Naive thymus-derived CD8-positive, alpha-beta T cell (primary cell): ENCODE measurements around the gene CCDC40. TPM values are rescaled to one million over a fixed set of nuclear protein-coding genes. Genes with fewer than 3 reads are reported as not detected.
A peak's percentile ranks its signal among the peaks of the same experiment; 100 is the strongest.

ENCODE experiments used
- ATAC-seq, 2 donors: fragments of 150-1000 bp; cut with Tn5 transposase in 1 of 2; sonication (Bioruptor Pico), chemical (Tn5 transposase) in 1 of 2; 1 replicate in 1 of 2; 2 replicates in 1 of 2; pipeline ENCODE4 v1.10.0; 2021; ENCODE audit warnings: mild to moderate bottlenecking in 2 of 2, moderate library complexity in 2 of 2
- POLR2A ChIA-PET: fragments of 350-600 bp; sonication (Branson Sonifier 250); formaldehyde crosslinking; loops from one replicate; lab custom pipeline; 2021; ENCODE audit warnings: antibody characterized with exemption; lab: Charles Lee
- DNase-seq, 10 donors: peaks; one replicate each; pipeline versions ENCODE4 v3.0.0 to v3.0.0-alpha.2; 2020 to 2022
- H3K27ac Mint-ChIP-seq, 10 donors: one replicate each; pipeline ENCODE4 v1.8.0; 2020 to 2022; ENCODE audit warnings: mild to moderate bottlenecking in 10 of 10, mixed read lengths in 10 of 10, moderate library complexity in 4 of 10, inconsistent platforms in 1 of 10
- H3K27me3 Mint-ChIP-seq, 5 donors: one replicate each; pipeline ENCODE4 v1.8.0; 2021 to 2022; ENCODE audit warnings: mixed read lengths in 5 of 5
- H3K36me3 Mint-ChIP-seq, 3 donors: one replicate each; pipeline ENCODE4 v1.8.0; 2020 to 2022; ENCODE audit warnings: mixed read lengths in 3 of 3, mild to moderate bottlenecking in 2 of 3, inconsistent platforms in 1 of 3
- H3K4me1 Mint-ChIP-seq, 4 donors: one replicate each; pipeline ENCODE4 v1.8.0; 2021 to 2022; ENCODE audit warnings: mixed read lengths in 4 of 4
- H3K4me3 Mint-ChIP-seq, 10 donors: one replicate each; pipeline ENCODE4 v1.8.0; 2020 to 2022; ENCODE audit warnings: mild to moderate bottlenecking in 10 of 10, mixed read lengths in 10 of 10, moderate library complexity in 6 of 10, inconsistent platforms in 1 of 10
- H3K9me3 Mint-ChIP-seq, 9 donors: one replicate each; pipeline ENCODE4 v1.8.0; 2020 to 2022; ENCODE audit warnings: mixed read lengths in 9 of 9, mild to moderate bottlenecking in 3 of 9, inconsistent platforms in 1 of 9, moderate library complexity in 1 of 9
- polyA plus RNA-seq, 3 donors: library from polyadenylated mRNA; unstranded; fragments of 300-500 nt; fragmentation: Illumina TruSeq; gene quantifications; one replicate each; pipeline ENCODE4 v1.2.3, GENCODE V29; 2021
- total RNA-seq, 8 experiments: library from RNA in 2 of 8; stranded (reverse) in 2 of 8; gene quantifications; one replicate each; pipeline ENCODE4 v1.2.3 and lab custom pipeline; 2021 to 2026

CCDC40 gene
- total and polyA plus RNA-seq, 5 experiments from 2014 or later: 0.37 to 4.8 (median 4.2) TPM; not detected in 2

DNA sequence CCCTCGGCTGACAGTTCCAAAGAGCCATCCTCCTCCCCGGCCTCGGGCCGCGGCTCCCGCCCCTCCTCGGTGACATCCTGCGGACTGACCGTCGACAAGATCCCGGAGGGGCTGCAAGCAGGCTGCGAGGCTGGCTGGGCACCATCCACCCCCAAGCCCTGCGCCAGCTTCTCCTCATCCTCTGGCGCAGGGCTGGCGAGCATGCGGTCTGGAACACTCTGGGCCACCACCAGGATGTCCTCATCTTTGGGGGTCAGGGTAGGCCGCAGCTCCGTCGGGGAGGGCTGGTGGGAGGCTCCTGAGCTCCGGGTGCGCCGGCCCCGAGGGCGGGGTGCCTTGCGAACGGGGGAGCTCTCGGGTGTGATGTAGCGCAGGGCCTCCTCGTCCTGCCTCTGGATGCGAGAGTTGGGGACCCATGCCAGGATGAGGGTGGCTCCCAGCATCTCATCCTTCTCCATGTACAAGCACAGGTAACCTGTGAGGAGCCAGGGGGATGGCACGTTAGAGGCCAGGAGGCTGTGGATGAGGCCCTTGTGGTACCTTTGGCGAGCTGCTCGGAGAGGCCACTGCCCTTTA, 26.1 kb upstream of the CCDC40 start:
- no peak for DNase-seq
- POLR2A ChIA-PET: interaction anchor here (4.7 kb wide), 1 partner anchor 13 kb away, joined by 24 read pairs; no protein-coding TSS in a partner anchor

DNA sequence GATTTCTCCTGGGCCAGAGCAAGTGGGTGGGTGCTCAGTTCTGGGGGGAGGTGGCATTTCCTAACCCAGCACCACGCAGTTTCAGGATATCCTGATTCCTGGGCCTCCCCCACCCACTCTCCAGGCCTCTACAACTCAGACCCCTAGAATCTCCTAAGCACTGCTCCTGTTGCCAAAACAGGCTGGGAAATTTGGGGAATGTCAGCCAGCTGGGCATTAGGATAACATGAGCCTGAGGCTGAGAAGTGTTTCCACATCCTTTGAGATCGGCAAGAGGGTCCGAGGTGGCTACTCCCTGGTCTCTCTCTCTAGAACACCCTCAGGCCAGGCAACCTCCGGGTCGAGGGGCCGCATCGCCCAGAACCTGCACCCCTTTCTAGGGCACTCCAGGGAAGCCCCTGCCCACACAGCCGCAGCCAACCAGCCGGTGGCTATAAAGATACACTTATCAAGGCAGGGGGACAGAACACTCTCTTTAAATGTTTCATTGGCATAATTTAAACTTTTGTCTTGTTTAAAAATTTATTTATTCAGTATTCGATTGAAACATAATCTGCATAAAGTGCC, 24.4 kb upstream of the CCDC40 start:
- H3K9me3 Mint-ChIP-seq: no peaks in the 10 kb centered on the region
- no peak overlapping the region for H3K27ac Mint-ChIP-seq
- peaks cover 0 to 4% (median 2%) of the 10 kb centered on the region in 4 donors for H3K4me1 Mint-ChIP-seq
- peaks cover 0 to 5% (median 2%) of the 10 kb centered on the region in 3 donors for H3K36me3 Mint-ChIP-seq
- no peak overlapping the region for H3K4me3 Mint-ChIP-seq
- ATAC-seq: no peak
- no peak for DNase-seq
- POLR2A ChIA-PET: no interaction called here
- no peaks in the 10 kb centered on the region for H3K27me3 Mint-ChIP-seq

More for the DNA sequence above, 26.1 kb upstream of the CCDC40 start:
- Mint-ChIP-seq H3K4me3 (no peak overlapping the region), H3K36me3 (peaks cover 0 to 5% (median 2%) of the 10 kb centered on the region in 3 donors), H3K27ac (no peak overlapping the region), H3K27me3 (no peaks in the 10 kb centered on the region), H3K4me1 (peaks cover 6 to 11% (median 10%) of the 10 kb centered on the region in 4 donors), H3K9me3 (no peaks in the 10 kb centered on the region)
- no peak for ATAC-seq

DNA sequence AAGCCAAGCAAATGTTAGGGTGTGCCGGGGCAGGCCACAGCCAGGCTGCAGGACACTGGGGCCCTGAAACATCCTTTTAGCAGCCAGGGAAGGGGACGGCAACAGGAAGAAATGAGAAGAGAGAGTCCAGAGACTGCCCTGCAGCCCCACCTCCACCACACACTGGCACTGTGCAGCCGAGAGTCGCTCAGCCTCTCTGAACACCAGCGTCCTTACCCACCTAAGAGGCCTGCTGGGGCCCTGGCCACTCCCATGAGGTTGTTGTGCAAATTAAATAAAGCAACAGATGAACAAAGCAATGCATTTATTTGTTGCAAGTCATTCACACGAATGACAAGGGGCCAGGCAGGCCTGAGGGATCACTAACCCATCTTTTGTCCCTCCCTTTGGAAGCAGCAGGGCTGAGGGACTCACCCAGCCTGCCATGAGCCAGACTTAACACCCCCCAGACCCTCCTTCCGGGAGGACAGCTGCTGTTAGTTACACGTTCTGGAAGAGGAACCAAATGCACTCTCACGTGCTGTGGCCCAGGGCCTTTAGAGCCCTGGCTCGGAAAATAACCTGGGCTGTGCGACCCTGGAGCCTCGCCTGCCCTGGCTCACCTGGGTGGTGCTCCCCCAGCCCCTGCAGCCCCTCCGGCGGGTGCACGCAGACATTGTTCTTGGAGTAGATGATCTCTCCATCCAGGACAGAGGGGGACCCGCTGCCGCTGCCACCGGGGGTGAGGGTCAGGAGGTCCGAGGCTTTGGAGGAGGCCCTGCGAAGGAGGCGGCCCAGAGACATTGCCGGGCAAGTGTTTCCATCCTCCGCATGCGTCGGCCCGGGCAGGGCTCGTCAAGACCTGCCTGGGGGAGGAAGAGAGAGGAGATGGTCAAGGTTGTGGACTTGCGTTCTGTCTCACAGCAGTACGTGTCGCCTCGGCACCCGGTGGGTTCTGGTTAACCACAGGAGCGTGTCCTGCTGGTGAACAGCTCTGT, 23.4 kb upstream of the CCDC40 start:
- POLR2A ChIA-PET: no interaction called here

DNA sequence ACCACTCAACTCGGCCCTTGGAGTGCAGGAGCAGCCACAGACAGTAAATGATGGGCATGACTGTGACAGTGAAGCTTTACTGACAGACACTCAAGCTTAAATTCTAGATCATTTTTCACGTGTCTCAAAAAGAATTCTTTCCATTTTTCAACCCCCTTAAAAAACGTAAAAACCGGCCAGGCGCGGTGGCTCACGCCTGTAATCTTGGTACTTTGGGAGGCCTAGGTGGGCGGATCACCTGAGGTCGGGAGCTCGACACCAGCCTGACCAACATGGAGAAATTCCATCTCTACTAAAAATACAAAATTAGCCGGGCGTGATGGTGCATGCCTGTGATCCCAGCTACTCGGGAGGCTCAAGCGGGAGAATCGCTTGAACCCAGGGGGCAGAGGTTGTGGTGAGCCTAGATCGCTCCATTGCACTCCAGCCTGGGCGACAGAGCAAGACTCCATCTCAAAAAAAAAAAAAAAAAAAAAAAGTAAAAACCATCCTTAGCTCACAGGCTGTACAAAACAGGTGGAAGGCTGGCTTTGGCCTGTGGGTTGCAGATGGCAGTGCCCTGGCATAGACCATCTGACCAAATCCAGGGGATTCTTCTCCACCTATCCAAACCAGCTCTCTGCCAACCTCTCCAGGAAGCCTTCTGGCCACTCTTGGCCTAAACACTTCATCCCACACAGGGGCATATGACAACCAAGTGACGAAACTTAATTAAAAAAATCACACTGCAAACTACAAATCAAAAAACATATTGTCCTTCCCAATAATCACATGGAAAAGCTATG, 19.0 kb upstream of the CCDC40 start:
- DNase-seq (no peak), ATAC-seq (no peak)
- no peaks in the 10 kb centered on the region for H3K9me3 Mint-ChIP-seq
- peaks cover 0 to 5% (median 2%) of the 10 kb centered on the region in 3 donors for H3K36me3 Mint-ChIP-seq
- POLR2A ChIA-PET: interaction anchor here (0.7 kb wide), 1 partner anchor 45 kb away, joined by 4 read pairs; no protein-coding TSS in a partner anchor
- H3K4me1 Mint-ChIP-seq: no peaks in the 10 kb centered on the region
- no peak overlapping the region for H3K4me3 Mint-ChIP-seq
- no peak overlapping the region for H3K27ac Mint-ChIP-seq
- H3K27me3 Mint-ChIP-seq: no peaks in the 10 kb centered on the region

More for the DNA sequence above, 23.4 kb upstream of the CCDC40 start:
- Mint-ChIP-seq H3K4me1 (peaks cover 0 to 4% (median 2%) of the 10 kb centered on the region in 4 donors), H3K9me3 (no peaks in the 10 kb centered on the region), H3K27me3 (no peaks in the 10 kb centered on the region), H3K27ac (peak overlapping the region in 1 of 10 donors; percentile 1), H3K36me3 (peaks cover 0 to 5% (median 2%) of the 10 kb centered on the region in 3 donors), H3K4me3 (no peak overlapping the region)
- ATAC-seq (no peak), DNase-seq (no peak)

DNA sequence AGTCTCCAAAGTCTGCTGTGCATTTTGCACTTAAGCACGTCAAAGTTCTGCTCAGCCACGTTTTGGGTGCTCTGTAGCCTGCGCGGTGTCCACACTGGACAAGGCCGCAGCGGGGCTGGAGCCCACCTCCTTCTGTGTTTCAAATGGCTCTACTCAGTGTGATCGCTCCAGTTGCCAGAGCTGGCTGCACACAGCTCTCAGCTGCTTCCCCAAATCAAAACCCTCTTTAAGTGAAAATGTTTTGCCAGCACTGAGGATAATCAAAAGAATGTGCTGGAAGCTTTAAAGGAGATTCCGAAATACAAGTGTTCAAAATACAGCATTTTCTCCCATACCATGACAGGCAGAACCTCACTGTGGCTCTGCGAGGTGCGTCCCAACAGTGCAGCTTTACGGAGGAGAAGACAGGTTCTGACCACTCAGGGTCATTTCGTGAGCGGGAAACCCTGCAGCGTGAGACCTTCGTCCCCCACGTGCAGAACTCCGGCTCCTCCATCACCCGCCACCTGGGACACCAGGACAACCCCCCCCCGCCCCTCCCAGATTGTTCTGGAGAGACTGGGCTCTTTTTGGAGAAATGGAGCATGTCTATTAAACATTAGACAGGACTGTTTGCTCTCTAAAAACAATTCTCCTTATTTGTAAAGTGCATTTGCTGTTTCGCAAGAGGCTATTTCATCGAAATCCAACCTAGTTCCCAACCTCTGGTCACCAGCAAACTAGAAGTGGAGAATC, 17.4 kb upstream of the CCDC40 start:
- Mint-ChIP-seq H3K4me1 (no peaks in the 10 kb centered on the region), H3K4me3 (no peak overlapping the region), H3K27ac (no peak overlapping the region), H3K36me3 (peaks cover 0 to 2% (median 0%) of the 10 kb centered on the region in 3 donors), H3K27me3 (no peaks in the 10 kb centered on the region), H3K9me3 (no peaks in the 10 kb centered on the region)
- no peak for DNase-seq
- no peak for ATAC-seq
- POLR2A ChIA-PET: no interaction called here

DNA sequence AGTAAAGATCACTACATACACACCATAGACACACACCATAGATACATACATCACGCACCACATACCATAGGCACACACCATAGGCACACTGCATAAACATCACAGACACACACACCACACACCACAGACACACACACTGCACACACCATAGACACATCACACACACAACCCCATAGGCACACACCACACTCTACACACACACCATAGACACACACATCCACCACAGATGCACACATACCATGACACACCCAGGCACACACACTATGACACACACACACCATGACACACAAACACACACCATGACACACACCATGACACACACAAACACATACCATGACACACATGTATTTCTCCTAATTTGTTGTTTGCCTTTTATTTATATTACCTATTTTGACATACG, 14.8 kb upstream of the CCDC40 start:
- no peaks in the 10 kb centered on the region for H3K4me1 Mint-ChIP-seq
- no peak overlapping the region for H3K4me3 Mint-ChIP-seq
- DNase-seq (no peak), ATAC-seq (no peak)
- H3K9me3 Mint-ChIP-seq: no peaks in the 10 kb centered on the region
- H3K27ac Mint-ChIP-seq: no peak overlapping the region
- H3K27me3 Mint-ChIP-seq: no peaks in the 10 kb centered on the region
- no peaks in the 10 kb centered on the region for H3K36me3 Mint-ChIP-seq
- POLR2A ChIA-PET: interaction anchor here (0.6 kb wide), 1 partner anchor 137 kb away, joined by 3 read pairs; no protein-coding TSS in a partner anchor

DNA sequence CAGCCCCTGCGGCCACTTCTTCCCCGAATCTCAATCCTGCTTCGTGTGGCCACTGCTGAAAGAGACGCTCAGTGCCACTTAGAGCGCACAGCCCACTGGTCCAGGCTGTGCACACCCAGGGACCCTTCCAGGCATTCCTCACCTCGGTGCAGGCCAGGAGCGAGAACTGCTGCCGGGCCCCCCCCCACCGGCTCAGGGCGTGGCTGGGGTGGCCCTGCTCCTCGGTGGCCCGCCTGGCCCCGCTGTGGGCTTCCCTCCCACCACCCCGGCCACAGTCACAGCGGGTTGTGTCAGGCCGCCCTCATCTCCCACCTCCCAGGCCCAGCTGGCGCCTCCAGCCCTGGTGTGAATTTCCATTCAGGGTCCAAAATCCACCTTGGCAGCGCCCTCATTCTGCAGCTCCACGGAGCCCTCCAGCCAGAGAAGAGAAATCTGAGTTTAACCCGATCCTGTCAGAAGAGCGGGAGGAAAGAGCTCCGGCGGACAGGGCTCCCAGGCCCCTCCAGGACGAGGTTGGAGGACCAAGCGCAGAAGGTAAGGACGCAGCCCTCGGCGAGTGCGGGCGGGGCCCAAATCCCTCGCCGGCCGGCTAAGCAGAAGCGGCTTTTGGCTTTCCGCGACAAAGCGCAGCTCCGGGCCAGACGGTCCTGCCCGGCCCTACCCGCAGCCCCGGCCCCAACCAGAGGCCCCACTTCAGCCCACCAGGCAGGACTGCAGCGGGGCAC, 12.8 kb upstream of the CCDC40 start:
- no peak for DNase-seq
- Mint-ChIP-seq H3K27ac (no peak overlapping the region), H3K9me3 (no peaks in the 10 kb centered on the region), H3K4me1 (peaks cover 0 to 1% (median 0%) of the 10 kb centered on the region in 4 donors), H3K4me3 (no peak overlapping the region), H3K27me3 (no peaks in the 10 kb centered on the region), H3K36me3 (no peaks in the 10 kb centered on the region)
- POLR2A ChIA-PET: no interaction called here
- ATAC-seq: no peak

DNA sequence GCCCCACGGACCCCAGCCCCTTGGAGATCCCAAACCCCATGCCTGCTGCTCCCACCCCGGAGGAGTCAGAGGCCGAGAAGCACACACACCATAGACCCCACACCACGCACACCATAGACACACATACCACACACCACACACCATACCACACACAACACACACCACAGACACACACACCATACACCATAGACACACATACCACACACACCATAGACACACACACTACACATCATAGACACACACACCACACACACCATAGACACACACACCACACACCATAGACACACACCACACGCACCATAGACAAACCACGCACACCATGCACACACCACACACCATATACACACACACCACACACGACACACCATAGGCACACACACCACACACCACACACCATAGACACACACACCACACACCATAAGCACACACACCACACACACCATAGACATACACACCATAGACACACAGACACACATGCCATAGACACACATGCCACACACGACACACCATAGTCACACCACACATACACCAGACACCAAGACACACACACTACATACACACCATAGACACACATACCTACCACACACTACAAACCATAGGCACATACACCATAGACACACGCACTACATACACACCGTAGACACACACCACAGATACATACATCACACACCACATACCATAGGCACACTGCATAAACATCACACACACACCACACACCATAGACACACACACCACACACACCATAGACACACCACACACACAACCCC, 12.1 kb upstream of the CCDC40 start:
- H3K27ac Mint-ChIP-seq: no peak overlapping the region
- H3K4me1 Mint-ChIP-seq: peaks cover 0 to 1% (median 0%) of the 10 kb centered on the region in 4 donors
- no peak overlapping the region for H3K4me3 Mint-ChIP-seq
- no peaks in the 10 kb centered on the region for H3K9me3 Mint-ChIP-seq
- no peak for ATAC-seq
- H3K27me3 Mint-ChIP-seq: no peaks in the 10 kb centered on the region
- no peak for DNase-seq
- no peaks in the 10 kb centered on the region for H3K36me3 Mint-ChIP-seq
- POLR2A ChIA-PET: no interaction called here

DNA sequence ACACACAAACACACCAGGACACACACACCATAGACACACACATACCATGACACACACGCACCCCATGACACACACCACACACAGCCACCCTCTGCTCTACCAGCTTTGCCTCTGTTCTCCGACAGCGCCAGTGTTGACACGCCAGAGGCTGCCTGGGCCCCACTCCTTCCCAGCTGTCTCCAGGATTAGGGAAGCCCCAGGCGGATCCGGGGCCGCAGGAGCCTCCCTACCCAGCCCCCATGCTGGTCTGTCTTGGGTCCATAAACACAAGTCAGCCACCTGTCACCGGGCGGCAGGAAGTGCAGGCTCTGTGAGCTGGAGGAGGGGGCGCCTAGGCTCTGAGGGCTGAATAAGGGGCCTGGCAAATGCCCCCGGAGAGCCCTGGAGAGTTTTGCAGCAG, 11.3 kb upstream of the CCDC40 start:
- DNase-seq (no peak), ATAC-seq (no peak)
- H3K4me3 Mint-ChIP-seq: no peak overlapping the region
- H3K36me3 Mint-ChIP-seq: no peaks in the 10 kb centered on the region
- POLR2A ChIA-PET: no interaction called here
- no peak overlapping the region for H3K27ac Mint-ChIP-seq
- H3K9me3 Mint-ChIP-seq: no peaks in the 10 kb centered on the region
- peaks cover 0 to 4% (median 0%) of the 10 kb centered on the region in 4 donors for H3K4me1 Mint-ChIP-seq
- H3K27me3 Mint-ChIP-seq: no peaks in the 10 kb centered on the region

DNA sequence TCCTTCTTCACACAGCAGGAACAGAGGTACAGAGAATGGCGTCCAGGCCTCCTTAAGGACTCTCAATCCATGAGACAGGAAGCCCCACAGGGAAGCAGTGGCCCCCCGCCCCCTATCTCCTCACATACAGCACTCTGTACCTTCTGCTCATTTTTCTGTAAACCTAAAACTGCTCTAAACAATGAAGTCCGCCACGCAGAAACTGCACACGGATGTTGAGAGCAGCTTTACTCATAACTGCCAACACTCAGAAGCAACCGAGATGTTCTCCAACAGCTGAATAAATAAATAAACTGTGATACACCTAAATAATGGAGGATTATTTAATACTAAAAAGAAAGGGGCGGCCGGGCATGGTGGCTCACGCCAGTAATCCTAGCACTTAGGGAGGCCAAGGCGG, 10.6 kb upstream of the CCDC40 start:
- POLR2A ChIA-PET: no interaction called here
- Mint-ChIP-seq H3K9me3 (no peaks in the 10 kb centered on the region), H3K27me3 (no peaks in the 10 kb centered on the region), H3K27ac (no peak overlapping the region), H3K4me3 (no peak overlapping the region), H3K4me1 (peaks cover 0 to 4% (median 0%) of the 10 kb centered on the region in 4 donors), H3K36me3 (no peaks in the 10 kb centered on the region)
- no peak for ATAC-seq
- DNase-seq: no peak
